Stomach (tissue), 9 donors: ENCODE measurements around the gene SMPD1. TPM values are rescaled to one million over a fixed set of nuclear protein-coding genes. Genes with fewer than 3 reads are reported as not detected.

Experiments
- DNase-seq, 2 donors: peaks; one replicate each; pipeline versions ENCODE4 v3.0.0 to v3.0.0-alpha.2; 2013 to 2019
- H3K27ac ChIP-seq, 5 donors: fragments of 200-600 bp in 4 of 5; sonication (generic) in 4 of 5; one replicate each; pipeline ENCODE4 v1.5.1; 2013 to 2019; ENCODE audit warnings: mild to moderate bottlenecking in 1 of 5, moderate library complexity in 1 of 5
- H3K27me3 ChIP-seq, 3 donors: fragments of 200-600 bp; sonication (generic); one replicate each; pipeline ENCODE4 v1.5.1; 2017 to 2019; ENCODE audit warnings: mixed run types in 1 of 3
- H3K36me3 ChIP-seq, 4 donors: fragments of 200-600 bp; sonication (generic); 1 replicate in 3 of 4; 2 replicates in 1 of 4; pipeline ENCODE4 v1.5.1; 2016 to 2019
- H3K4me1 ChIP-seq, 4 donors: fragments of 200-600 bp; sonication (generic); one replicate each; pipeline ENCODE4 v1.5.1; 2016 to 2019
- H3K4me3 ChIP-seq, 4 donors: fragments of 200-600 bp; sonication (generic) in 3 of 4; one replicate each; pipeline ENCODE4 v1.5.1; 2016 to 2019; ENCODE audit warnings: mild to moderate bottlenecking in 1 of 4
- H3K9me3 ChIP-seq, 4 donors: fragments of 200-600 bp; sonication (generic); one replicate each; pipeline ENCODE4 v1.5.1; 2016 to 2019
- CTCF ChIP-seq, 7 experiments: fragments of 450-650 bp in 4 of 7; fragments of 200-600 bp in 3 of 7; sonication (generic) in 3 of 7; IDR thresholded peaks; one replicate each; pipeline ENCODE4 v1.5.1; 2016 to 2019; ENCODE audit warnings: antibody characterized with exemption in 7 of 7, control low read depth in 2 of 7, mild to moderate bottlenecking in 1 of 7
- EP300 ChIP-seq: sonication (generic); formaldehyde crosslinking; IDR thresholded peaks from one replicate; pipeline ENCODE4 v1.6.1; 2017; ENCODE audit warnings: antibody characterized with exemption
- POLR2A ChIP-seq, 4 donors: fragments of 450-650 bp; IDR thresholded peaks; one replicate each; pipeline ENCODE4 v1.6.1; 2016; ENCODE audit warnings: antibody characterized with exemption in 4 of 4, control low read depth in 2 of 4, mild to moderate bottlenecking in 1 of 4, moderate library complexity in 1 of 4
- POLR2AphosphoS5 ChIP-seq, 3 donors: sonication (generic); formaldehyde crosslinking; IDR thresholded peaks; one replicate each; pipeline ENCODE4 v1.6.1; 2016; ENCODE audit warnings: antibody characterized with exemption in 3 of 3
- WGBS, 5 donors: extraction: QIAGEN DNeasy Blood & Tissue Kit in 3 of 5; methylation state at CpG; one replicate each; pipeline versions ENCODE4 v1.1.5 to v1.1.7; 2013 to 2018; 5-methylcytosine and 5-hydroxymethylcytosine counted together
- intact Hi-C: fragments of 100-400 bp; cut with DNase I; formaldehyde crosslinking; loops from one replicate; pipeline ENCODE4 v1.15.1; 2023; ENCODE audit warnings: low total_unique reads
- polyA plus RNA-seq, 3 donors: library from polyadenylated mRNA; stranded (reverse); fragments of 200-250 nt; gene quantifications; one replicate each; pipeline ENCODE4 v1.2.3, GENCODE V29; 2013
- total RNA-seq, 5 donors: library from RNA; depleted of rRNA; stranded (reverse); fragments of >200 nt; gene quantifications; one replicate each; pipeline versions ENCODE4 v1.1.0 to v1.2.3, GENCODE V29; 2014 to 2016
- donor health status: healthy with polysubstance abuse.
- donor health status: Bipolar disorder and iron deficiency.
- donor health status: healthy.

SMPD1 gene
- total and polyA plus RNA-seq, 8 donors, result 7.6 to 66.9 (median 18.5) TPM

- intact Hi-C loops, result no loop called here
- Histone ChIP-seq H3K4me1 (peaks cover 0 to 21% (median 6%) of the 10 kb centered on the region in 4 donors), H3K9me3 (no peaks in the 10 kb centered on the region), H3K36me3 (no peaks in the 10 kb centered on the region), H3K27me3 (no peaks in the 10 kb centered on the region), H3K27ac (no peak overlapping the region), H3K4me3 (no peak overlapping the region)
- WGBS, 5 donors, result 73 to 96% (median 84%) methylated on average over 2 of the region's 2 CpGs
- no peak for DNase-seq
- TF ChIP-seq EP300 (no peak), CTCF (IDR thresholded peaks at IDR 0.05) (no peak), POLR2A (IDR thresholded peaks at IDR 0.05) (no peak), POLR2AphosphoS5 (IDR thresholded peaks at IDR 0.05) (no peak)
These were observed 39.8 kb upstream of the SMPD1 start for GRCh38 chr11:6350486-6350885.

- TF ChIP-seq POLR2A (IDR thresholded peaks at IDR 0.05), result no peak
- Histone ChIP-seq H3K27ac (no peak overlapping the region), H3K4me3 (no peak overlapping the region), H3K4me1 (peaks cover 6 to 32% (median 15%) of the 10 kb centered on the region in 4 donors), H3K9me3 (no peaks in the 10 kb centered on the region), H3K27me3 (no peaks in the 10 kb centered on the region), H3K36me3 (no peaks in the 10 kb centered on the region)
- 74 to 83% (median 76%) methylated on average over 5 of the region's 5 CpGs for WGBS, 5 donors
- DNase-seq, result no peak
- intact Hi-C loops, result no loop called here
These were observed 38.4 kb upstream of the SMPD1 start for GRCh38 chr11:6351782-6352382.

GRCh38 chr11:6353367-6353987 is 36.8 kb upstream of the SMPD1 start:
- WGBS, 5 donors, result 3 to 11% (median 8%) methylated on average over 5 of the region's 5 CpGs
- H3K9me3 ChIP-seq, result no peaks in the 10 kb centered on the region
- DNase-seq, result peak; percentile 75 to 90
- peaks cover 6 to 35% (median 22%) of the 10 kb centered on the region in 4 donors for H3K4me1 ChIP-seq
- no peak overlapping the region for H3K4me3 ChIP-seq
- H3K36me3 ChIP-seq, result no peaks in the 10 kb centered on the region
- TF ChIP-seq CTCF (IDR thresholded peaks at IDR 0.05) (peak in 5 of 7 experiments; percentile 81 to 96 (median 94)), POLR2AphosphoS5 (IDR thresholded peaks at IDR 0.05) (peak; percentile 9 to 61 (median 24)), POLR2A (IDR thresholded peaks at IDR 0.05) (no peak), EP300 (no peak)
- peak overlapping the region in 2 of 5 donors; percentile 4 to 55 for H3K27ac ChIP-seq
- no peaks in the 10 kb centered on the region for H3K27me3 ChIP-seq
- intact Hi-C loops, result no loop called here

- Histone ChIP-seq H3K4me1 (peaks cover 6 to 35% (median 22%) of the 10 kb centered on the region in 4 donors), H3K4me3 (no peak overlapping the region), H3K27me3 (no peaks in the 10 kb centered on the region), H3K9me3 (no peaks in the 10 kb centered on the region), H3K27ac (peak overlapping the region in 4 of 5 donors; percentile 11 to 55 (median 51)), H3K36me3 (no peaks in the 10 kb centered on the region)
- DNase-seq, result peak in 1 of 2 donors; percentile 61
- intact Hi-C loops, result no loop called here
- TF ChIP-seq EP300, result no peak
- peak in 1 of 3 donors; percentile 3 for TF ChIP-seq POLR2AphosphoS5 (IDR thresholded peaks at IDR 0.05)
- WGBS, 5 donors, result 46 to 62% (median 56%) methylated on average over 4 of the region's 4 CpGs
These were observed 35.4 kb upstream of the SMPD1 start for GRCh38 chr11:6354651-6355485.

GRCh38 chr11:6356503-6357055 is 33.7 kb upstream of the SMPD1 start:
- H3K27me3 ChIP-seq, result no peaks in the 10 kb centered on the region
- no peak for TF ChIP-seq POLR2A (IDR thresholded peaks at IDR 0.05)
- no peak for TF ChIP-seq POLR2AphosphoS5 (IDR thresholded peaks at IDR 0.05)
- TF ChIP-seq EP300, result no peak
- TF ChIP-seq CTCF (IDR thresholded peaks at IDR 0.05), result no peak
- 17 to 33% (median 27%) methylated on average over 4 of the region's 4 CpGs for WGBS, 5 donors
- H3K4me1 ChIP-seq, result peaks cover 6 to 35% (median 22%) of the 10 kb centered on the region in 4 donors
- intact Hi-C loops, result no loop called here
- H3K9me3 ChIP-seq, result no peaks in the 10 kb centered on the region
- H3K27ac ChIP-seq, result peak overlapping the region; percentile 23 to 67 (median 36)
- no peak overlapping the region for H3K4me3 ChIP-seq
- no peaks in the 10 kb centered on the region for H3K36me3 ChIP-seq
- no peak for DNase-seq
